Measurements from ENCODE around the gene TEX51. TPM values are rescaled to one million over a fixed set of nuclear protein-coding genes. Genes with fewer than 3 reads are reported as not detected.

Gene TEX51
- total RNA-seq, 1 donor from 2014 or later: not detected

GRCh38 chr2:126876631-126877030, 22.1 kb upstream of the TEX51 start:
- no peak overlapping the region for H3K27ac Mint-ChIP-seq
- H3K9me3 Mint-ChIP-seq (ENCODE audit: low read depth): peaks cover 20% of the 10 kb centered on the region
- no peaks in the 10 kb centered on the region for H3K36me3 Mint-ChIP-seq (ENCODE audit: insufficient read depth)
- H3K27me3 Mint-ChIP-seq: peaks cover 3% of the 10 kb centered on the region
- no peak for DNase-seq (ENCODE audit: low spot score, unreplicated experiment)
- TF ChIP-seq, protein P1, sequence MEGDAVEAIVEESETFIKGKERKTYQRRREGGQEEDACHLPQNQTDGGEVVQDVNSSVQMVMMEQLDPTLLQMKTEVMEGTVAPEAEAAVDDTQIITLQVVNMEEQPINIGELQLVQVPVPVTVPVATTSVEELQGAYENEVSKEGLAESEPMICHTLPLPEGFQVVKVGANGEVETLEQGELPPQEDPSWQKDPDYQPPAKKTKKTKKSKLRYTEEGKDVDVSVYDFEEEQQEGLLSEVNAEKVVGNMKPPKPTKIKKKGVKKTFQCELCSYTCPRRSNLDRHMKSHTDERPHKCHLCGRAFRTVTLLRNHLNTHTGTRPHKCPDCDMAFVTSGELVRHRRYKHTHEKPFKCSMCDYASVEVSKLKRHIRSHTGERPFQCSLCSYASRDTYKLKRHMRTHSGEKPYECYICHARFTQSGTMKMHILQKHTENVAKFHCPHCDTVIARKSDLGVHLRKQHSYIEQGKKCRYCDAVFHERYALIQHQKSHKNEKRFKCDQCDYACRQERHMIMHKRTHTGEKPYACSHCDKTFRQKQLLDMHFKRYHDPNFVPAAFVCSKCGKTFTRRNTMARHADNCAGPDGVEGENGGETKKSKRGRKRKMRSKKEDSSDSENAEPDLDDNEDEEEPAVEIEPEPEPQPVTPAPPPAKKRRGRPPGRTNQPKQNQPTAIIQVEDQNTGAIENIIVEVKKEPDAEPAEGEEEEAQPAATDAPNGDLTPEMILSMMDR (IDR thresholded peaks at IDR 0.05; ENCODE audit: unreplicated experiment): no peak
- H3K4me3 Mint-ChIP-seq (ENCODE audit: low read depth): no peak overlapping the region
- no peaks in the 10 kb centered on the region for H3K4me1 Mint-ChIP-seq (ENCODE audit: low read depth)

- no peak for DNase-seq (ENCODE audit: low spot score, unreplicated experiment)
- Mint-ChIP-seq H3K4me1 (ENCODE audit: low read depth) (no peaks in the 10 kb centered on the region), H3K4me3 (ENCODE audit: low read depth) (no peak overlapping the region), H3K27me3 (peaks cover 3% of the 10 kb centered on the region), H3K27ac (no peak overlapping the region), H3K36me3 (ENCODE audit: insufficient read depth) (no peaks in the 10 kb centered on the region), H3K9me3 (ENCODE audit: low read depth) (peaks cover 20% of the 10 kb centered on the region)
- TF ChIP-seq, protein P1 (IDR thresholded peaks at IDR 0.05; ENCODE audit: unreplicated experiment): no peak
These were observed 21.6 kb upstream of the TEX51 start for GRCh38 chr2:126877041-126877440.

GRCh38 chr2:126877861-126878565, 20.7 kb upstream of the TEX51 start:
- H3K9me3 Mint-ChIP-seq (ENCODE audit: low read depth): peaks cover 20% of the 10 kb centered on the region
- TF ChIP-seq, protein P1 (IDR thresholded peaks at IDR 0.05; ENCODE audit: unreplicated experiment): no peak
- peaks cover 3% of the 10 kb centered on the region for H3K27me3 Mint-ChIP-seq
- H3K36me3 Mint-ChIP-seq (ENCODE audit: insufficient read depth): no peaks in the 10 kb centered on the region
- no peaks in the 10 kb centered on the region for H3K4me1 Mint-ChIP-seq (ENCODE audit: low read depth)
- H3K4me3 Mint-ChIP-seq (ENCODE audit: low read depth): no peak overlapping the region
- DNase-seq (ENCODE audit: low spot score, unreplicated experiment): no peak
- H3K27ac Mint-ChIP-seq: no peak overlapping the region

- no peak overlapping the region for H3K27ac Mint-ChIP-seq
- H3K36me3 Mint-ChIP-seq (ENCODE audit: insufficient read depth): no peaks in the 10 kb centered on the region
- TF ChIP-seq, protein P1 (IDR thresholded peaks at IDR 0.05; ENCODE audit: unreplicated experiment): no peak
- peaks cover 3% of the 10 kb centered on the region for H3K27me3 Mint-ChIP-seq
- H3K9me3 Mint-ChIP-seq (ENCODE audit: low read depth): peaks cover 20% of the 10 kb centered on the region
- no peak overlapping the region for H3K4me3 Mint-ChIP-seq (ENCODE audit: low read depth)
- DNase-seq (ENCODE audit: low spot score, unreplicated experiment): no peak
- no peaks in the 10 kb centered on the region for H3K4me1 Mint-ChIP-seq (ENCODE audit: low read depth)
These were observed 20.1 kb upstream of the TEX51 start for GRCh38 chr2:126878601-126879000.

DNA sequence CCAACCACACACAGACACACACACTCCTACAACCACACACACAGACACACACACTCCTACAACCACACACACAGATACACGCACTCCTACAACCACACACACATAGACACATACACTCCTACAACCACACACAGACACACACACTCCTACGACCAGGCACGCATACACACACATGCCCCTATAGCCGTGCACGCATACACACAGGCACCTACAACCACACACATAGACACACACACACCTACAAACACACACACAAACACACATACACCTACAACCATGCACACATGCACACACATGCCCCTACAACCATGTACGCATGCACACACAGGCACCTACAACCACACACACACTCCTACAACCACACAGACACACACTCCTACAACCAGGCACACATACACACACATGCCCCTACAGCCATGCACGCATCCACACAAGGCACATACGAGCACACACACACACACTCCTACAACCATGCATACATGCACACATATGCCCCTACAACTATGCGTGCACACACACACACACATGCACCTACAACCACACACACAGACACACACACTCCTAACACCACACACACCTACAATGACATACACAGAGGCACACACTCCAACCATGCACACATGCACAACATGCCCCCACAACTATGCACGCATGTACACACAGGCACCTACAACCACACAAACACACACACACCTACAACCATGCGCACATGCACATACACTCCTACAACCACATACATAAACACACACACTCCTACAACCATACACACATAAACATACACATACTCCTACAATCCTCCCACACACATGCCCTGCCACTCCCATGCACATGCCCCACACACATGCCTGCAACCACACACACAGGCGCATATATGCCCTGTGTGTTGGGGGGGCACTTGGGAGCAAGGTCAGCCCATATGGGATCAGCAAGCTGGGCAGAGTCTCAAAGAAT, 19.1 kb upstream of the TEX51 start:
- Mint-ChIP-seq H3K27ac (no peak overlapping the region), H3K9me3 (ENCODE audit: low read depth) (peaks cover 17% of the 10 kb centered on the region), H3K4me1 (ENCODE audit: low read depth) (no peaks in the 10 kb centered on the region), H3K36me3 (ENCODE audit: insufficient read depth) (no peaks in the 10 kb centered on the region), H3K4me3 (ENCODE audit: low read depth) (no peak overlapping the region), H3K27me3 (peaks cover 3% of the 10 kb centered on the region)
- TF ChIP-seq, protein P1 (IDR thresholded peaks at IDR 0.05; ENCODE audit: unreplicated experiment): no peak
- DNase-seq (ENCODE audit: low spot score, unreplicated experiment): no peak

Data from progenitor cell of endocrine pancreas (in vitro differentiated cells).